H1 (cell line): ENCODE data around the gene ST6GALNAC5. TPM values are rescaled to one million over a fixed set of nuclear protein-coding genes. Genes with fewer than 3 reads are reported as not detected.

Source experiments
- CTCF ChIA-PET: fragments of 300-600 bp; sonication (Branson Sonifier 250); formaldehyde crosslinking; loops from one replicate; lab custom pipeline; 2021; ENCODE audit not compliant: partially characterized antibody; lab: Charles Lee
- POLR2A ChIA-PET: fragments of 300-600 bp; sonication (Branson Sonifier 250); formaldehyde crosslinking; loops from one replicate; lab custom pipeline; 2021; ENCODE audit warnings: inconsistent platforms; ENCODE audit not compliant: partially characterized antibody; lab: Charles Lee
- DNase-seq, 2 experiments: peaks; one replicate each; pipeline versions ENCODE4 v3.0.0 to v3.0.0-alpha.2; 2010 to 2022; ENCODE audit warnings: low spot score in 2 of 2, low read depth in 1 of 2, mixed read lengths in 1 of 2
- FAIRE-seq: peaks from 2 replicates; lab custom pipeline; 2011; peaks lifted over from hg19 to GRCh38; lab: Jason Lieb, UNC
- H2AFZ ChIP-seq: 2 replicates; pipeline ENCODE4 v1.8.1; 2012; ENCODE audit warnings: low read length, inconsistent platforms
- H2AK5ac ChIP-seq: 2 replicates; pipeline ENCODE4 v1.6.1; 2013; ENCODE audit warnings: low read depth, low read length
- H2BK120ac ChIP-seq: replicated peaks from 2 replicates; pipeline ENCODE3; 2013; ENCODE audit warnings: low read depth, low read length, inconsistent platforms
- H2BK12ac ChIP-seq: 2 replicates; pipeline ENCODE4 v1.6.1; 2013; ENCODE audit warnings: low read depth, low read length
- H2BK15ac ChIP-seq: 2 replicates; pipeline ENCODE4 v1.6.1; 2013; ENCODE audit warnings: low read length
- H2BK20ac ChIP-seq: 2 replicates; pipeline ENCODE4 v1.6.1; 2013; ENCODE audit warnings: low read length
- H2BK5ac ChIP-seq: 2 replicates; pipeline ENCODE4 v1.6.1; 2013; ENCODE audit warnings: low read depth, low read length
- H3K14ac ChIP-seq: 2 replicates; pipeline ENCODE4 v1.6.1; 2013; ENCODE audit warnings: inconsistent platforms; ENCODE audit not compliant: insufficient read length
- H3K18ac ChIP-seq: 2 replicates; pipeline ENCODE4 v1.6.1; 2013; ENCODE audit warnings: low read length; ENCODE audit errors: extremely low read depth
- H3K23ac ChIP-seq: 2 replicates; pipeline ENCODE4 v1.6.1; 2013; ENCODE audit warnings: inconsistent platforms; ENCODE audit not compliant: insufficient read length
- H3K23me2 ChIP-seq: 2 replicates; pipeline ENCODE4 v1.6.1; 2013; ENCODE audit warnings: low read depth, low read length
- H3K27ac ChIP-seq: 2 replicates; pipeline ENCODE4 v1.6.1; 2011; ENCODE audit warnings: low read depth, low read length, inconsistent platforms
- H3K27me3 ChIP-seq, 4 experiments: replicated peaks in 1 of 4; 1 replicate in 1 of 4; 2 replicates in 3 of 4; pipeline versions ENCODE4 v1.6.1 to v1.8.1; 2011 to 2013; ENCODE audit warnings: low read length in 3 of 4, mild to moderate bottlenecking in 3 of 4, inconsistent platforms in 2 of 4, mixed read lengths in 2 of 4, moderate library complexity in 1 of 4; ENCODE audit not compliant: control insufficient read depth in 3 of 4, insufficient read depth in 3 of 4; ENCODE audit errors: extremely low read depth in 1 of 4
- H3K36me3 ChIP-seq, 4 experiments: 2 replicates each; pipeline versions ENCODE4 v1.6.1 to v1.8.1; 2011 to 2013; ENCODE audit warnings: mild to moderate bottlenecking in 4 of 4, low read length in 3 of 4, moderate library complexity in 2 of 4, control low read depth in 1 of 4, inconsistent platforms in 1 of 4; ENCODE audit not compliant: insufficient read depth in 4 of 4, control insufficient read depth in 2 of 4
- H3K4ac ChIP-seq: replicated peaks from 2 replicates; pipeline ENCODE3; 2013; ENCODE audit warnings: low read length, low read depth, mixed read lengths, inconsistent platforms; ENCODE audit not compliant: insufficient read length
- H3K4me1 ChIP-seq, 4 experiments: replicated peaks in 1 of 4; 1 replicate in 1 of 4; 2 replicates in 3 of 4; pipeline versions ENCODE4 v1.6.1 to v1.8.1; 2011 to 2013; ENCODE audit warnings: low read length in 3 of 4, inconsistent platforms in 2 of 4, mixed read lengths in 1 of 4; ENCODE audit not compliant: insufficient read depth in 4 of 4, control insufficient read depth in 3 of 4
- H3K4me2 ChIP-seq, 2 experiments: 2 replicates each; pipeline versions ENCODE4 v1.6.1 to v1.8.1; 2011 to 2013; ENCODE audit warnings: low read depth in 2 of 2, low read length in 2 of 2, control low read depth in 1 of 2, inconsistent platforms in 1 of 2, mild to moderate bottlenecking in 1 of 2; ENCODE audit not compliant: insufficient read depth in 1 of 2
- H3K4me3 ChIP-seq, 4 experiments: fragments of 200-600, 300-600 bp in 1 of 4; sonication (generic), shearing (Covaris generic), sonication (Bioruptor Twin) in 1 of 4; 2 replicates each; pipeline versions ENCODE4 v1.5.1 to v1.8.1; 2011 to 2016; ENCODE audit warnings: low read length in 4 of 4, low read depth in 3 of 4, control low read depth in 2 of 4, inconsistent platforms in 2 of 4, mild to moderate bottlenecking in 2 of 4, mixed read lengths in 1 of 4, moderate library complexity in 1 of 4; ENCODE audit not compliant: insufficient read depth in 2 of 4; ENCODE audit errors: extremely low read depth in 1 of 4
- H3K56ac ChIP-seq: replicated peaks from 2 replicates; pipeline ENCODE3; 2013; ENCODE audit warnings: low read depth, mild to moderate bottlenecking, mixed read lengths, low read length, inconsistent platforms; ENCODE audit not compliant: insufficient read length
- H3K79me1 ChIP-seq: 2 replicates; pipeline ENCODE4 v1.6.1; 2013; ENCODE audit warnings: low read depth, low read length, control low read depth
- H3K79me2 ChIP-seq, 2 experiments: 2 replicates each; pipeline versions ENCODE4 v1.6.1 to v1.8.1; 2012 to 2013; ENCODE audit warnings: low read length in 2 of 2, mild to moderate bottlenecking in 2 of 2, inconsistent platforms in 1 of 2; ENCODE audit not compliant: insufficient read depth in 2 of 2, control insufficient read depth in 1 of 2
- H3K9ac ChIP-seq, 4 experiments: replicated peaks in 1 of 4; 1 replicate in 1 of 4; 2 replicates in 3 of 4; pipeline versions ENCODE4 v1.6.1 to v1.8.1; 2011 to 2013; ENCODE audit warnings: low read depth in 3 of 4, low read length in 3 of 4, control low read depth in 2 of 4, mild to moderate bottlenecking in 2 of 4, moderate library complexity in 2 of 4, inconsistent platforms in 1 of 4; ENCODE audit errors: extremely low read depth in 1 of 4
- H3K9me3 ChIP-seq, 2 experiments: 2 replicates each; pipeline versions ENCODE4 v1.6.1 to v1.8.1; 2012 to 2013; ENCODE audit warnings: mild to moderate bottlenecking in 2 of 2, moderate library complexity in 2 of 2, control low read depth in 1 of 2, inconsistent platforms in 1 of 2, low read depth in 1 of 2, low read length in 1 of 2, mixed read lengths in 1 of 2; ENCODE audit not compliant: insufficient read depth in 2 of 2
- H4K20me1 ChIP-seq, 2 experiments: replicated peaks in 1 of 2; 2 replicates each; pipeline versions ENCODE3 to v1.8.1; 2011 to 2013; ENCODE audit warnings: inconsistent platforms in 2 of 2, low read length in 2 of 2, mild to moderate bottlenecking in 1 of 2; ENCODE audit not compliant: insufficient read depth in 2 of 2, control insufficient read depth in 1 of 2
- H4K5ac ChIP-seq: 2 replicates; pipeline ENCODE4 v1.6.1; 2013; ENCODE audit warnings: low read length, low read depth, mixed read lengths, inconsistent platforms; ENCODE audit not compliant: insufficient read length
- H4K8ac ChIP-seq: 2 replicates; pipeline ENCODE4 v1.8.0; 2013; ENCODE audit warnings: mild to moderate bottlenecking, moderate library complexity, low read length, inconsistent platforms; ENCODE audit not compliant: insufficient read depth; ENCODE audit errors: extremely low read depth
- H4K91ac ChIP-seq: replicated peaks from 2 replicates; pipeline ENCODE3; 2013; ENCODE audit warnings: low read length, mixed read lengths, inconsistent platforms; ENCODE audit not compliant: insufficient read length
- CHD1 ChIP-seq: IDR thresholded peaks from 2 replicates; pipeline ENCODE4 v1.6.1; 2012; ENCODE audit warnings: low read depth, low read length, improper control_type of control experiment
- GTF2F1 ChIP-seq: IDR thresholded peaks from 2 replicates; pipeline ENCODE4 v1.6.1; 2012; ENCODE audit warnings: low read depth, low read length, improper control_type of control experiment, borderline replicate concordance
- POU5F1 ChIP-seq: IDR thresholded peaks from 2 replicates; pipeline ENCODE4 v1.6.1; 2011; ENCODE audit warnings: low read depth, mild to moderate bottlenecking, low read length, moderate library complexity
- RFX5 ChIP-seq: IDR thresholded peaks from 2 replicates; pipeline ENCODE4 v1.6.1; 2011; ENCODE audit warnings: low read depth, low read length, improper control_type of control experiment, borderline replicate concordance
- RNF2 ChIP-seq: fragments of 200-900, 300-1000 bp; sonication (generic); IDR thresholded peaks from 2 replicates; pipeline ENCODE4 v1.7.1; 2016; ENCODE audit warnings: borderline replicate concordance, low read depth, mild to moderate bottlenecking, antibody characterized with exemption, low read length; ENCODE audit not compliant: poor library complexity, severe bottlenecking; ENCODE audit errors: missing control alignments
- SAP30 ChIP-seq: fragments of 300-600 bp; sonication (generic); IDR thresholded peaks from 2 replicates; pipeline ENCODE4 v1.7.1; 2012; ENCODE audit warnings: low read length, moderate library complexity, mild to moderate bottlenecking, inconsistent platforms; ENCODE audit not compliant: insufficient read depth, insufficient replicate concordance
- SP1 ChIP-seq: IDR thresholded peaks from 2 replicates; pipeline ENCODE4 v1.6.1; 2011; ENCODE audit warnings: low read depth, low read length
- SRF ChIP-seq: IDR thresholded peaks from 2 replicates; pipeline ENCODE4 v1.6.1; 2011; ENCODE audit warnings: mild to moderate bottlenecking, low read depth, low read length, moderate library complexity
- TCF12 ChIP-seq: IDR thresholded peaks from 2 replicates; pipeline ENCODE4 v1.6.1; 2011; ENCODE audit warnings: low read depth, mild to moderate bottlenecking, low read length
- YY1 ChIP-seq: IDR thresholded peaks from 2 replicates; pipeline ENCODE4 v1.6.1; 2011; ENCODE audit warnings: low read depth, mild to moderate bottlenecking, low read length
- WGBS, 2 experiments: shearing (Covaris generic) in 1 of 2; methylation state at CpG; one replicate each; pipeline versions ENCODE4 v1.1.6 to v1.1.7; 2013 to 2015; ENCODE audit warnings: low lambda C conversion rate in 2 of 2, mixed read lengths in 2 of 2, inconsistent platforms in 1 of 2, low coverage in 1 of 2, missing lambda C conversion rate in 1 of 2; ENCODE audit not compliant: insufficient replicate concordance in 2 of 2, insufficient coverage in 1 of 2, insufficient read length in 1 of 2; ENCODE audit errors: extremely low coverage in 1 of 2, missing lambda C conversion rate in 1 of 2; 5-methylcytosine and 5-hydroxymethylcytosine counted together
- polyA plus RNA-seq, 7 experiments: library from polyadenylated mRNA; depleted of rRNA in 3 of 7; stranded (reverse) in 5 of 7; unstranded in 2 of 7; fragments of >200 nt in 5 of 7; fragments of 200-250 nt in 2 of 7; gene quantifications; 1 replicate in 5 of 7; 2 replicates in 1 of 7; 4 replicates in 1 of 7; pipeline versions ENCODE4 v1.2.1 to v1.2.3, GENCODE V29; 2011 to 2013; ENCODE audit warnings: missing spikeins in 2 of 7, mixed read lengths in 2 of 7
- total RNA-seq: library from RNA; stranded (reverse); fragmentation: NEBNext Ultra II Directional; extraction: Animal tissue kit (Norgen Biotek cat#: 25700); gene quantifications from 2 replicates; pipeline ENCODE4 v1.2.1, GENCODE V29; 2021

The ST6GALNAC5 gene
- total and polyA plus RNA-seq, 2 of the 8 experiments (the other 6 are each of a cell fraction or from before 2014, with no cell fraction given), result 6.2 to 7.3 TPM

GRCh38 chr1:76843821-76844464 lies 23.3 kb upstream of the ST6GALNAC5 start:
- CTCF ChIA-PET, result interaction anchor here (0.5 kb wide), 1 partner anchor 788 kb away, joined by 3 read pairs; no protein-coding TSS in a partner anchor
- H2BK20ac ChIP-seq, result no peak overlapping the region
- no peaks in the 10 kb centered on the region for H3K9me3 ChIP-seq
- no peak overlapping the region for H2BK12ac ChIP-seq
- H3K4ac ChIP-seq, result no peak overlapping the region
- H3K4me2 ChIP-seq, result no peak overlapping the region
- no peaks in the 10 kb centered on the region for H3K36me3 ChIP-seq
- H3K18ac ChIP-seq, result no peak overlapping the region
- no peaks in the 10 kb centered on the region for H3K27me3 ChIP-seq
- H2BK5ac ChIP-seq, result no peak overlapping the region
- TF ChIP-seq SRF (no peak), TCF12 (no peak), RNF2 (no peak), CHD1 (no peak), YY1 (no peak), RFX5 (no peak), SP1 (no peak), SAP30 (no peak), POU5F1 (no peak), GTF2F1 (no peak)
- H3K79me2 ChIP-seq, result no peaks in the 10 kb centered on the region
- no peak for DNase-seq
- no peak overlapping the region for H4K8ac ChIP-seq
- POLR2A ChIA-PET, result no interaction called here
- H4K91ac ChIP-seq, result no peak overlapping the region
- no peak overlapping the region for H3K56ac ChIP-seq
- no peak overlapping the region for H2BK15ac ChIP-seq
- no peak overlapping the region for H3K9ac ChIP-seq
- FAIRE-seq, result no peak
- no peak overlapping the region for H2AK5ac ChIP-seq
- no peaks in the 10 kb centered on the region for H3K23me2 ChIP-seq
- H4K5ac ChIP-seq, result no peak overlapping the region
- no peak overlapping the region for H2AFZ ChIP-seq
- no peak overlapping the region for H3K14ac ChIP-seq
- no peaks in the 10 kb centered on the region for H3K79me1 ChIP-seq
- H3K27ac ChIP-seq, result no peak overlapping the region
- H3K4me1 ChIP-seq, result 0 out of 7 replicates have a peak, but pooled peaks cover 0 to 3% (median 0%) of the 10 kb centered on the region in 4 experiments
- WGBS, 2 experiments, result 93% methylated on average over 5 of the region's 5 CpGs; no CpG with 5 or more reads in 1 of the 2 experiments
- H2BK120ac ChIP-seq, result no peak overlapping the region
- no peak overlapping the region for H3K23ac ChIP-seq
- H4K20me1 ChIP-seq, result no peaks in the 10 kb centered on the region
- H3K4me3 ChIP-seq, result no peak overlapping the region
